Keratinocyte (primary cell): ENCODE measurements around the gene RIGI. TPM values are rescaled to one million over a fixed set of nuclear protein-coding genes. Genes with fewer than 3 reads are reported as not detected.

ENCODE experiments used
- DNase-seq: peaks from one replicate; pipeline ENCODE4 v3.0.0-alpha.2; 2011; ENCODE audit warnings: low read depth, missing footprints, low spot score
- FAIRE-seq: peaks from 2 replicates; lab custom pipeline; 2011; peaks lifted over from hg19 to GRCh38; lab: Jason Lieb, UNC
- H2AFZ ChIP-seq: 2 replicates; pipeline ENCODE4 v1.6.0; 2012; ENCODE audit warnings: low read length, control low read depth, inconsistent platforms; ENCODE audit not compliant: control insufficient read depth
- H3K27ac ChIP-seq: 2 replicates; pipeline ENCODE4 v1.5.1; 2011; ENCODE audit warnings: low read length; ENCODE audit not compliant: control insufficient read depth, insufficient read depth
- H3K27me3 ChIP-seq: 3 replicates; pipeline ENCODE4 v1.6.0; 2011; ENCODE audit warnings: low read length; ENCODE audit not compliant: control insufficient read depth, insufficient read depth; ENCODE audit errors: extremely low read depth
- H3K36me3 ChIP-seq, 2 experiments: 2 replicates in 1 of 2; 3 replicates in 1 of 2; pipeline ENCODE4 v1.5.1; 2011; ENCODE audit warnings: low read length in 2 of 2, mild to moderate bottlenecking in 1 of 2; ENCODE audit not compliant: control insufficient read depth in 2 of 2, insufficient read depth in 2 of 2; ENCODE audit errors: extremely low read depth in 1 of 2
- H3K4me1 ChIP-seq: 3 replicates; pipeline ENCODE4 v1.5.1; 2011; ENCODE audit warnings: low read length; ENCODE audit not compliant: control insufficient read depth, insufficient read depth; ENCODE audit errors: extremely low read depth
- H3K4me2 ChIP-seq: 3 replicates; pipeline ENCODE4 v1.6.0; 2011; ENCODE audit warnings: low read depth, low read length; ENCODE audit not compliant: control insufficient read depth, insufficient read depth; ENCODE audit errors: extremely low read depth
- H3K4me3 ChIP-seq, 3 experiments: fragments of 200-600 bp in 1 of 3; sonication (generic) in 1 of 3; 2 replicates in 2 of 3; 3 replicates in 1 of 3; pipeline ENCODE4 v1.5.1; 2011 to 2016; ENCODE audit warnings: low read length in 3 of 3, mild to moderate bottlenecking in 3 of 3, control low read depth in 2 of 3, inconsistent platforms in 1 of 3, low read depth in 1 of 3, mixed read lengths in 1 of 3, mixed run types in 1 of 3, moderate library complexity in 1 of 3; ENCODE audit not compliant: control insufficient read depth in 2 of 3, insufficient read depth in 2 of 3; ENCODE audit errors: extremely low read depth in 1 of 3
- H3K79me2 ChIP-seq: 2 replicates; pipeline ENCODE4 v1.6.0; 2012; ENCODE audit warnings: low read length; ENCODE audit not compliant: control insufficient read depth, insufficient read depth
- H3K9ac ChIP-seq: 3 replicates; pipeline ENCODE4 v1.6.0; 2011; ENCODE audit warnings: low read length; ENCODE audit not compliant: control insufficient read depth, insufficient read depth; ENCODE audit errors: extremely low read depth
- H3K9me1 ChIP-seq: 3 replicates; pipeline ENCODE4 v1.6.0; 2011; ENCODE audit warnings: low read length; ENCODE audit not compliant: control insufficient read depth, insufficient read depth; ENCODE audit errors: extremely low read depth
- H3K9me3 ChIP-seq: 2 replicates; pipeline ENCODE4 v1.5.1; 2012; ENCODE audit warnings: low read depth, low read length; ENCODE audit not compliant: control insufficient read depth
- H4K20me1 ChIP-seq: 3 replicates; pipeline ENCODE4 v1.6.0; 2011; ENCODE audit warnings: low read length; ENCODE audit not compliant: control insufficient read depth, insufficient read depth; ENCODE audit errors: extremely low read depth
- EZH2 ChIP-seq: IDR thresholded peaks from one replicate; pipeline ENCODE4 v1.6.1; 2012; ENCODE audit warnings: inconsistent platforms, mild to moderate bottlenecking, low read length, moderate library complexity
- dilution Hi-C: fragments of 300-500 bp; cut with MboI; formaldehyde crosslinking; loops from one replicate; pipeline ENCODE4 v1.7.0; 2020; ENCODE audit warnings: low sequenced_read_pairs; ENCODE audit not compliant: extremely low pct_ligation_motif_present
- polyA minus RNA-seq, 3 experiments: library from RNA; depleted of rRNA, polyadenylated mRNA; stranded (reverse); fragments of >200 nt; gene quantifications; 1 replicate in 1 of 3; 2 replicates in 1 of 3; 3 replicates in 1 of 3; pipeline ENCODE4 v1.2.3, GENCODE V29; 2011
- polyA plus RNA-seq, 5 experiments: library from polyadenylated mRNA; depleted of rRNA in 3 of 5; stranded (reverse) in 3 of 5; stranded (forward) in 1 of 5; unstranded in 1 of 5; fragments of >200 nt; gene quantifications; 1 replicate in 1 of 5; 2 replicates in 3 of 5; 3 replicates in 1 of 5; pipeline versions ENCODE4 v1.2.1 to v1.2.3, GENCODE V29; 2011 to 2012; ENCODE audit warnings: missing spikeins in 2 of 5, low read depth in 1 of 5, low replicate concordance in 1 of 5
- TF ChIP-seq, protein P1 (sequence below), 3 experiments: IDR thresholded peaks in 1 of 3; conservative IDR thresholded peaks in 1 of 3; optimal IDR thresholded peaks in 1 of 3; 2 replicates in 2 of 3; 3 replicates in 1 of 3; pipeline versions ENCODE3 to v1.5.1; 2011; ENCODE audit warnings: low read length in 3 of 3, mild to moderate bottlenecking in 3 of 3, moderate library complexity in 2 of 3, control low read depth in 1 of 3, inconsistent platforms in 1 of 3; ENCODE audit not compliant: insufficient read depth in 2 of 3; ENCODE audit errors: extremely low read depth in 1 of 3

RIGI gene
- 23.0 to 31.4 TPM (median 27.6 TPM) in 3 replicates for polyA plus RNA-seq
- polyA plus RNA-seq (2011; ENCODE audit: low read depth) = 3.0 TPM
- polyA plus RNA-seq (2011; cell fraction: cytosol; rRNA removed) = 11.4 and 22.0 TPM in 2 replicates
- polyA plus RNA-seq (2011; cell fraction: nucleus; rRNA removed) = 30.2 and 35.6 TPM in 2 replicates
- polyA plus RNA-seq (2012; ENCODE audit: low replicate concordance) = 4.7 and 29.6 TPM in 2 replicates
- 7.3 to 34.9 TPM (median 16.8 TPM) in 3 replicates for polyA minus RNA-seq
- 9.6 TPM for polyA minus RNA-seq (2011; cell fraction: cytosol; rRNA and poly(A)+ RNA removed)
- 21.1 and 44.8 TPM in 2 replicates for polyA minus RNA-seq (2011; cell fraction: nucleus; rRNA and poly(A)+ RNA removed)

DNA sequence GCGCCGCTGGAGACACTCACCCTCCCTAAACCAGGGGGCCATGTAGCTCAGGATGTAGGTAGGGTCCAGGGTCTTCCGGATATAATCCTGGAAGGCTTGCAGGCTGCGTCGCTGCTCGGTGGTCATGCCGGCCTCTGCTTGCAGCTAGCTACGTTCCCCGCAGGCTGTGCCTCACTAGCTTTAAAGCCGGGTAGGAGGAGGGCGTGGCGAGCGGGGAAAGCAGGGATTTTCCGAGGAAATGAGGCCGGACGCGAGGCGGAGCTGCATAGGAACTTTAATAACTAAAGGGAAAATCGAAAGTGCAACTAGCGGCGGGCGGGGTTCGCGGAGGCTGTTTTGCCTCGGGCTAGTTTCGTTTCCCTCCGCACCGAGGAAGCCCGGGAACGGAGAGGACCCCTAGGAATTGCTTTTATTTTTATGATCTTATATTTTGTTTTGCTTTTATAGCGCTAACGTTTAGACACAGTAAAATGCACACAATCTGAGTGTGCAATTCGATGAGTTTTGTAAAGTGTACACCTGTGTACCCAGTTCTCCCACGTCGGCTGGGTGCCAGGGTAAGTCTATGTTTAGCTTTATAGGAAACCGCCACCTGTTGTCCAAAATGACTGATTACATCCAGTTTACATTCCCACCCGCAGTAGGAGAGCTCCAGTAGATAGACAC, at the start of gene RIGI:
Gene RIGI (minus strand): TSS at position 156 of the 666 bp plus-strand sequence. CDS start 30 bp downstream, at position 126.
- H4K20me1 ChIP-seq = no peaks in the 10 kb centered on the region
- no peaks in the 10 kb centered on the region for H3K9me3 ChIP-seq
- no peaks in the 10 kb centered on the region for H3K9me1 ChIP-seq
- peaks cover 11% of the 10 kb centered on the region for H3K4me1 ChIP-seq
- dilution Hi-C loops = no loop called here
- peak within 1 kb of the TSS; percentile 78 for H3K9ac ChIP-seq
- peak; percentile 72 for FAIRE-seq
- H3K4me2 ChIP-seq = peak within 1 kb of the TSS; percentile 91
- peak; percentile 53 for DNase-seq
- H3K27me3 ChIP-seq = no peaks in the 10 kb centered on the region
- H3K4me3 ChIP-seq = peak within 1 kb of the TSS; percentile 50 to 78 (median 73)
- H3K36me3 ChIP-seq = peaks cover 0 to 2% of the 10 kb centered on the region in 2 experiments
- peaks cover 48% of the 10 kb centered on the region for H3K79me2 ChIP-seq
- peak within 1 kb of the TSS; percentile 71 for H2AFZ ChIP-seq
- TF ChIP-seq, protein P1, sequence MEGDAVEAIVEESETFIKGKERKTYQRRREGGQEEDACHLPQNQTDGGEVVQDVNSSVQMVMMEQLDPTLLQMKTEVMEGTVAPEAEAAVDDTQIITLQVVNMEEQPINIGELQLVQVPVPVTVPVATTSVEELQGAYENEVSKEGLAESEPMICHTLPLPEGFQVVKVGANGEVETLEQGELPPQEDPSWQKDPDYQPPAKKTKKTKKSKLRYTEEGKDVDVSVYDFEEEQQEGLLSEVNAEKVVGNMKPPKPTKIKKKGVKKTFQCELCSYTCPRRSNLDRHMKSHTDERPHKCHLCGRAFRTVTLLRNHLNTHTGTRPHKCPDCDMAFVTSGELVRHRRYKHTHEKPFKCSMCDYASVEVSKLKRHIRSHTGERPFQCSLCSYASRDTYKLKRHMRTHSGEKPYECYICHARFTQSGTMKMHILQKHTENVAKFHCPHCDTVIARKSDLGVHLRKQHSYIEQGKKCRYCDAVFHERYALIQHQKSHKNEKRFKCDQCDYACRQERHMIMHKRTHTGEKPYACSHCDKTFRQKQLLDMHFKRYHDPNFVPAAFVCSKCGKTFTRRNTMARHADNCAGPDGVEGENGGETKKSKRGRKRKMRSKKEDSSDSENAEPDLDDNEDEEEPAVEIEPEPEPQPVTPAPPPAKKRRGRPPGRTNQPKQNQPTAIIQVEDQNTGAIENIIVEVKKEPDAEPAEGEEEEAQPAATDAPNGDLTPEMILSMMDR (optimal IDR thresholded peaks at IDR 0.05 in 1 of 3, IDR thresholded peaks at IDR 0.05 in 1 of 3, conservative IDR thresholded peaks at IDR 0.05 in 1 of 3; ENCODE audit: extremely low read depth in 1 of 3, insufficient read depth in 2 of 3, low read length in 3 of 3) = peak; percentile 42 to 70 (median 61)
- TF ChIP-seq EZH2 = no peak
- H3K27ac ChIP-seq = peak within 1 kb of the TSS; percentile 76

DNA sequence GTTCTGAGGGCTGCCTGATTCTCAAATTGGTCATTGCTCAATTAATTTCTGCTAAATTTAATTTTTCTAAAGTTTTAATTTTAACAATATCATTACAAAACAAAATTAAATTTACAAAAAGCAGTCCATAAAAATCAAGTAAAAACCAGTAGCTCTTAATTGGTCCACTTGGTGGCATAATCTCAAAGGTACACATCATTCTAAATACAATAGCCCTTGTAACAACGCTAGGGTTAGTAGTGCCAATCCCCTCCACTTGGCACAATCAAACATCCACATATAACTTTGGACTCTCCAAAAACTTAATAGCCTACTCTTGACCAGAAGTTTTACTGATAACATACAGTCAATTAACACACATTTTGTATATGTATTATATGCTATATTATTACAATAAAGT, 48.9 kb upstream of the RIGI start:
- dilution Hi-C loops = loop anchor here (25.0 kb wide), 1 partner anchor 138 kb away; no protein-coding TSS in a partner anchor
- no peak overlapping the region for H2AFZ ChIP-seq
- H3K9me3 ChIP-seq = no peaks in the 10 kb centered on the region
- H3K9me1 ChIP-seq = no peaks in the 10 kb centered on the region
- no peak for DNase-seq
- peaks cover 3% of the 10 kb centered on the region for H3K27me3 ChIP-seq
- H4K20me1 ChIP-seq = no peaks in the 10 kb centered on the region
- H3K4me2 ChIP-seq = no peak overlapping the region
- no peak overlapping the region for H3K27ac ChIP-seq
- peaks cover 30% of the 10 kb centered on the region for H3K79me2 ChIP-seq
- no peak for FAIRE-seq
- no peak overlapping the region for H3K9ac ChIP-seq
- H3K4me3 ChIP-seq = no peak overlapping the region
- peaks cover 13% of the 10 kb centered on the region for H3K4me1 ChIP-seq
- peaks cover 0 to 3% of the 10 kb centered on the region in 2 experiments for H3K36me3 ChIP-seq
- TF ChIP-seq EZH2 = no peak
- TF ChIP-seq, protein P1 (optimal IDR thresholded peaks at IDR 0.05 in 1 of 3, IDR thresholded peaks at IDR 0.05 in 1 of 3, conservative IDR thresholded peaks at IDR 0.05 in 1 of 3; ENCODE audit: extremely low read depth in 1 of 3, insufficient read depth in 2 of 3, low read length in 3 of 3) = no peak
